Posterior vena cava (tissue), 2 donors: ENCODE measurements around the gene HOXD13. TPM values are rescaled to one million over a fixed set of nuclear protein-coding genes. Genes with fewer than 3 reads are reported as not detected.

ENCODE experiments used
- DNase-seq: peaks from one replicate; pipeline ENCODE4 v3.0.0-alpha.2; 2020; ENCODE audit warnings: low spot score
- intact Hi-C, 2 donors: fragments of 100-400 bp; cut with DNase I; formaldehyde crosslinking; loops; one replicate each; pipeline versions ENCODE4 v1.14.1 to v1.14.2; 2022 to 2023
- total RNA-seq, 2 donors: library from RNA; stranded (reverse); fragmentation: NEBNext Ultra II Directional; extraction: Animal tissue kit (Norgen Biotek cat#: 25700); gene quantifications; one replicate each; pipeline ENCODE4 v1.2.1, GENCODE V29; 2021
- donor health status: DM: yes; HTN: yes; CAD: no.
- donor health status: DM: yes; HTN: yes; CAD: no.

Gene HOXD13
- total RNA-seq, 2 donors from 2014 or later: not detected

DNA sequence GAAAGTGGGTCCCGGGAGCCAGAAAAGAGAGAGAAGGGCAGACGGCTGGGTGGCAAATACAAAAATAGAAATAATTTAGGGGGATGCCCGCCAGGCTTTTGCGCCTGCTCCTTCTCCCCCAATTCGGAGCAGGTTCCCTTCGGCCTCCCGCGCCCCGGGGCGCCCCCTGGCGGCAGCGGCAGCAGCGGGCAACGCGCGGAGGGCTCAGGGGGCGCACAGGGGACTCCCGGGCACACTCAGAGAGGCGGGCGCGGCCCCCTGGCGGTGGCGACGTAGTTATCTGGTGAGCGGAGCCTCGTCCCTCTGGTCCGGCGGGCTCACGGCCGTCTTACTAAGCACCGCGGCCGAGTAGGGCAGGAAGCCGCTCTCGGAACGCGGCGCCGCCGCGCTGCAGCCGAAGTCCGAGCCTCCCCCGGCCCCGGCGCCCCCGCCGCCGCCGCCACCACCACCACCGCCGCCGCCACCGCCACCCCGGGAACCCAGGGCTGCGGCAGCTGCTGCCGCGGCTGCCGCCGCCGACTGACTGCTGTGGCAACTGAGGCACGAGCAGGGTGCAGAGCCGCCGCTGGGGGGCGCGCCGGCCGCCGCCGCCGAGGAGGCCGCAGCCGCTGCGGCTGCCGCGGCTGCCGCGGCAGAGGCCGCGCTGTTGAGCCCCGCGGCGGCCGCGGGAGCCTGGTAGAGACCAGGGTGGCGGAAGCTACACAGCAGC, 12.5 kb upstream of the HOXD13 start:
- intact Hi-C loops: loop anchor here in 1 of 2 donors (10.0 kb wide), 1 partner anchor 395 kb away; no protein-coding TSS in a partner anchor
- no peak for DNase-seq

- intact Hi-C loops: loop anchor here in 1 of 2 donors (10.0 kb wide), 1 partner anchor 396 kb away; no protein-coding TSS in a partner anchor
- DNase-seq: no peak
Observed at GRCh38 chr2:176080540-176081375, 11.8 kb upstream of the HOXD13 start.

- intact Hi-C loops: loop anchor here in 1 of 2 donors (10.0 kb wide), 1 partner anchor 397 kb away; no protein-coding TSS in a partner anchor
- no peak for DNase-seq
Observed at GRCh38 chr2:176081376-176081836, 11.1 kb upstream of the HOXD13 start.

GRCh38 chr2:176081837-176082524, 10.5 kb upstream of the HOXD13 start:
- intact Hi-C loops: loop anchor here in 1 of 2 donors (10.0 kb wide), 1 partner anchor 397 kb away; no protein-coding TSS in a partner anchor
- no peak for DNase-seq

GRCh38 chr2:176082525-176082823, 10.0 kb upstream of the HOXD13 start:
- intact Hi-C loops: loop anchor here in 1 of 2 donors (10.0 kb wide), 1 partner anchor 398 kb away; no protein-coding TSS in a partner anchor
- DNase-seq: no peak

DNA sequence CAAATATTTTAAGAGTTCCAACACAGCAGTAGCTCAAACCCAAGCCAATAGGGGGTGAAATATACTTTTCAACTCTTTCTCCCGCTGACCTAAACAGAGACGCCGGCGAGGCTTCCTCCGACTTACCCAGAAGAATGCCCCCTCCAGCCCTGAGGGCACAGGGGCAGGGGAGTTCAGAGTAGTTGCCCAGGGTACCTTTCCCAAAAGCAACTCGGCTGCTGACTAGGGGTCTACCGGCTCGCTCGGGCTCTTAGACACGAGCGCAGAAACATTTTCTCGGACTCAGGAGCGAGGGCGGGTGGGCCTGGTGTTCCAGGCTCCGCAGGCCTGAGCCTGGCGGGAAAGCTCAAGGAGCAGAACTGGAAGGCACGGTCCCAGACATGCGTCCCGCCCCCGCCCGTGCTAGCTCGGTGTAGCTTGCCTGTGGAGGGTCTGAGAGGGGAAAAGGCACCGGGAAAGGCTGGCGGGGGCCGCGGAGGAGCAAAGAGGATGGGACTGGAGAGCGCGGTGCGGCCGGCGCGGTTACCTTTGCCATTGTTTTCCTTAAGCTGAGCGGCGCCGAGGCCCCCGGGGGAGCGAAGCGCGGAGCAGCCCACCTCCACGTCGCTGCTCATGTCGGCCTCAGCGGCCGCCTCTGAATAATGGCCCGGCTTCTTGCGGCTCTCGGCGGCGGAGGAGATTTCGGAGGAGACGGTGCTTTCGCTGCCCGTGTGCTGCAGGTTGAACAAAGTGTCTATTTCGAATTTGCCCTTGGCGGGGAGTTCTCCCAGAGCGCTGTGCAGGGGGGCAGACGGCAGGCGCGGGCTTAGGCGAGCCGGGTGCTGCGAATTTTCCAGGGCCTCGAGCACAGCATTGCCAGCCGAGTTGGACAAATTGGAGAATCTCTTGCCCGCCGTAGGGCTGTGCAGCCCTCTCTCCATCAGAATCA, 9.4 kb upstream of the HOXD13 start:
- DNase-seq: no peak
- intact Hi-C loops: loop anchor here in 1 of 2 donors (10.0 kb wide), 1 partner anchor 398 kb away; no protein-coding TSS in a partner anchor

- intact Hi-C loops: loop anchor here in 1 of 2 donors (10.0 kb wide), 1 partner anchor 399 kb away; no protein-coding TSS in a partner anchor
- no peak for DNase-seq
Observed at GRCh38 chr2:176083796-176084261, 8.7 kb upstream of the HOXD13 start, which contains the start of gene EVX2. Gene EVX2, minus strand, starts transcription at chr2:176083962. Its CDS starts 186 bp downstream, at chr2:176083776.

- no peak for DNase-seq
- intact Hi-C loops: loop anchor here (5.0 to 10.0 kb wide), 2 partner anchors 397 to 400 kb away; no protein-coding TSS in a partner anchor
Observed at GRCh38 chr2:176084611-176085119, 7.9 kb upstream of the HOXD13 start.

DNA sequence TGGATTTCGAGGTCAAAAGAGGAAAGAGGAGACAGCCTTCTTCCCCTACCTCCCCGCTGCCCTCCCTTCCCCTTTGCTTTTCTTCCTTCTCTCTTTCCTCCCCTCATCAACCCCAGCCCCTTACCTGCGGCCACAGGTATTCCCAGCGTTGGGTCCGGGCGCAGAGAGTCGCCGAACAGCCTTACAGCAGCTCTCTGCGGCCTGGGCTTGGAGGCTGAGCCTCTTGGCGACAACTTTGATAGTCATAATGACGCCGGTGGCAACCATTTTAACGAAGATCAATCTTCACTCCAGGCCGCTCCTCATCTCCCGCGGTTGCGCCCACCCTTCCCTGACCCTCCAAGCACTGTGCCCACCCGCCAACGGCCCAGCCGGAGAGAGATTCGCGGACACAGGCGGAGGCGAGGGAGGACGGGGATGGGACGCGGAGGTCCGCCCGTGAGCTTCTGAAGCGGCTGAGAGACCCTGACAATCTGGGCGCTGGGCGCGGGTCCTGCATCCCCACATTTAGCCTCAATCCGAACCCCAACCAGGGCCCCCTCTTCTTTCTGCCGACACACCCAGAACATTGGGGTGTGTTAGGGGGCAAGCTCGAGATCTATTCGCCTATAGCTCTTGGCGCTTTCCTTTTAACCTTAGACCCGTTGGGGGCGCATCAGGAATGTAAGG, 7.3 kb upstream of the HOXD13 start:
- intact Hi-C loops: loop anchor here (5.0 to 10.0 kb wide), 2 partner anchors 398 to 400 kb away; no protein-coding TSS in a partner anchor
- DNase-seq: peak; percentile 78

GRCh38 chr2:176085861-176086771, 6.4 kb upstream of the HOXD13 start:
- DNase-seq: peak; percentile 79
- intact Hi-C loops: loop anchor here (5.0 to 10.0 kb wide), 2 partner anchors 399 to 401 kb away; no protein-coding TSS in a partner anchor

DNA sequence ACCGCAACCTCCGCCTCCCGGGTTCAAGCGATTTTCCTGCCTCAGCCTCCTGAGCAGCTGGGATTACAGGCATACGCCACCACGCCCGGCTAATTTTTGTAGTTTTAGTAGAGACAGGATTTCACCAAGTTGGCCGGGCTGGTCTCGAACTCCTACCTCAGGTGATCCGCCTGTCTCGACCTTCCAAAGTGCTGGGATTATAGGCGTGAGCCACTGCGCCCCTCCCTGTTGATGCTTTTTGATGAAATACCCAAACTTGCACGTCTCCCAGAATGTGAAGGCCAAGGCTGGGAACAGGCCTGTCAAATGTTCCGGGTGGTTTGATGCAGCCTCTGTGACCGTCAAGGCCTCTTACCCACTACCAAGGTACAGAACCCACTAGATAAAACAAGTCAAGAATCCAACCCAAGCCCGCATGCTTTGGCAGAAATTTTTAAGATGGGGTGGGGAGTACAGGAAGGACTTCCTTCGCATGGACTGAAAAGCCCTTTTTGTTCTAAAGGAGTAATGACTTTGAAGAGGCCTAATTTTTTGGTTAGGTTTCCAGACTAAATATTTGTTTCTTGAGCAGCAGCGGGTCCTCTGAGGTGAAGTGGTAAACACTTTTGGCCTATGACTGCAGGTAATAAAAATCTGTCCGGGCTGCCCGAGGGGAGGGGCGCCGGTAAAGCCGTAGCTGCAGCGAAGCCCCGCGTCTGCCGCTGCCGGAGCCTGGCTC, 5.0 kb upstream of the HOXD13 start:
- intact Hi-C loops: loop anchor here (5.0 to 10.0 kb wide), 2 partner anchors 400 to 403 kb away; no protein-coding TSS in a partner anchor
- no peak for DNase-seq

DNA sequence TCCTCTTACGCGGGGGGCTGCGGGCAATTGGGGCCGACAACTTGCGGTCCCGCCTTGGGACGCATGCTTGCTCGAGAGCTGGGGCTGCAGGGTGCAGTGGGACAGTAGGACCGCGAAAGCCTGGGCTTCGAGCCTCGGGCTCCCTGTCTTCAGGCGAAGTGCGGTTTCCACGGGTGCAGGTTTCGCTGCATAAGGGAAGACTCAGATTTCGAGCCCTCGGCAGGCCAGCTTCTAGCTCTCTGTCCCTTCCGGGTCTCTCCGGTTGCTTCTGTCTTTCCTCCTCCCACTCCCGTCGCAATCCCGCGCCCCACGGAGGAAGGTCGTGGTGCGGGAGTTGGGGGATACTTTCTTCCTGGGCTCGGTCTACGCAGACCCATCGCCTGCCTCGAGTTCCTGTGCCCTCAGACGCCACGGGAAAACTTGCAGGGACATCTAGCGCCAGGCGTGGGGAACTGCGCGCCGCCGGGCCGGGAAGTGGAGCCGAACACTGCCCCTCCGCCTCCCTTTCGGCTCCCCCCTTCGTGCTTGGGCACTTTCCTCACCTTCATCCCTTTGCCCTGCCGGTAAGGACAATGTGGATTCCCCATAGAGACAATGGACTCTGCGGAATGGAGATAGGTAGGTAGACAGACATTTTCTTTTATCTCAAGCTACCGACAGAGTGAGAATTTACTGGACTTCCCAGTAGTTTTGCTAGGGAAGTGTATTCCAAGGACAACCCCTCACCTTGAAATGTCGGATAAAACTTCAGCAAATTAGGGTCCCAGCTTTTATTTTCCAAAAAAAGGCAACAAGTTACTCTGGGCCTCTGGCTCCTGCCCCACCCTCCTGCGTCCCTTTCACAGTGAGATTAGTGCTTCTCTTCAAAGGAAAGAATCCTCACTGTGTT, 4.2 kb upstream of the HOXD13 start:
- intact Hi-C loops: loop anchor here (5.0 to 10.0 kb wide), 2 partner anchors 401 to 403 kb away; no protein-coding TSS in a partner anchor
- DNase-seq: peak; percentile 88

GRCh38 chr2:176088937-176089842, 3.3 kb upstream of the HOXD13 start:
- no peak for DNase-seq
- intact Hi-C loops: loop anchor here (5.0 to 10.0 kb wide), 2 partner anchors 402 to 404 kb away; no protein-coding TSS in a partner anchor
